Tibial nerve (tissue), 4 donors: Measurements from ENCODE around the gene BRMS1. TPM values are rescaled to one million over a fixed set of nuclear protein-coding genes. Genes with fewer than 3 reads are reported as not detected.

Experiments used
- DNase-seq, 2 donors: peaks; one replicate each; pipeline ENCODE4 v3.0.0-alpha.2; 2019; ENCODE audit warnings: low spot score in 2 of 2
- H3K27ac ChIP-seq, 4 donors: fragments of 200-600 bp; sonication (generic) in 3 of 4; one replicate each; pipeline ENCODE4 v1.5.1; 2017 to 2019; ENCODE audit warnings: mild to moderate bottlenecking in 1 of 4
- H3K27me3 ChIP-seq, 2 donors: fragments of 200-600 bp; sonication (generic) in 1 of 2; one replicate each; pipeline versions ENCODE4 v1.5.1 to v1.6.0; 2017 to 2019
- H3K36me3 ChIP-seq, 3 donors: fragments of 200-600 bp; sonication (generic); one replicate each; pipeline ENCODE4 v1.5.1; 2018 to 2019
- H3K4me1 ChIP-seq, 4 donors: fragments of 200-600 bp; sonication (generic) in 3 of 4; one replicate each; pipeline ENCODE4 v1.5.1; 2017 to 2019
- H3K4me3 ChIP-seq, 4 donors: fragments of 200-600 bp; sonication (generic) in 3 of 4; one replicate each; pipeline ENCODE4 v1.5.1; 2017 to 2019; ENCODE audit warnings: mild to moderate bottlenecking in 1 of 4, moderate library complexity in 1 of 4
- H3K9me3 ChIP-seq, 4 donors: fragments of 200-600 bp; sonication (generic) in 3 of 4; one replicate each; pipeline ENCODE4 v1.5.1; 2017 to 2019
- CTCF ChIP-seq, 5 experiments: fragments of 200-600 bp in 3 of 5; fragments of 450-650 bp in 2 of 5; sonication (generic) in 3 of 5; IDR thresholded peaks; one replicate each; pipeline ENCODE4 v1.5.1; 2016 to 2019; ENCODE audit warnings: antibody characterized with exemption in 5 of 5, mild to moderate bottlenecking in 3 of 5, moderate library complexity in 2 of 5
- EP300 ChIP-seq, 2 donors: sonication (generic); formaldehyde crosslinking; IDR thresholded peaks; one replicate each; pipeline ENCODE4 v1.6.1; 2017; ENCODE audit warnings: antibody characterized with exemption in 2 of 2, mild to moderate bottlenecking in 1 of 2
- POLR2A ChIP-seq, 2 donors: fragments of 450-650 bp; IDR thresholded peaks; one replicate each; pipeline ENCODE4 v1.6.1; 2017; ENCODE audit warnings: antibody characterized with exemption in 2 of 2, mild to moderate bottlenecking in 2 of 2, moderate library complexity in 2 of 2
- WGBS, 2 donors: methylation state at CpG; one replicate each; pipeline ENCODE4 v1.1.5; 2018; 5-methylcytosine and 5-hydroxymethylcytosine counted together
- total RNA-seq, 4 donors: library from RNA; depleted of rRNA; stranded (reverse); fragments of >200 nt; gene quantifications; one replicate each; pipeline ENCODE4 v1.1.0, GENCODE V29; 2016

The BRMS1 gene
- total RNA-seq, 4 donors from 2014 or later: 27.2 to 44.7 (median 34.8) TPM

GRCh38 chr11:66341502-66342126, 3.3 kb downstream of the BRMS1 start:
- Histone ChIP-seq H3K27ac (no peak overlapping the region), H3K4me3 (no peak overlapping the region), H3K4me1 (peaks cover 3 to 41% (median 29%) of the 10 kb centered on the region in 4 donors), H3K36me3 (peaks cover 0 to 63% (median 30%) of the 10 kb centered on the region in 3 donors), H3K9me3 (no peaks in the 10 kb centered on the region), H3K27me3 (no peaks in the 10 kb centered on the region)
- no peak for DNase-seq
- WGBS, 2 donors: 94 to 95% methylated on average over 21 of the region's 21 CpGs
- TF ChIP-seq CTCF (IDR thresholded peaks at IDR 0.05) (no peak), EP300 (IDR thresholded peaks at IDR 0.05) (no peak), POLR2A (IDR thresholded peaks at IDR 0.05) (no peak)

- WGBS, 2 donors: 89 to 93% methylated on average over 22 to 26 of the region's 28 CpGs
- Histone ChIP-seq H3K36me3 (peaks cover 0 to 63% (median 30%) of the 10 kb centered on the region in 3 donors), H3K9me3 (no peaks in the 10 kb centered on the region), H3K4me3 (no peak overlapping the region), H3K27me3 (no peaks in the 10 kb centered on the region), H3K4me1 (peaks cover 0 to 41% (median 28%) of the 10 kb centered on the region in 4 donors), H3K27ac (no peak overlapping the region)
- DNase-seq: no peak
- TF ChIP-seq EP300 (IDR thresholded peaks at IDR 0.05) (no peak), CTCF (IDR thresholded peaks at IDR 0.05) (no peak), POLR2A (IDR thresholded peaks at IDR 0.05) (no peak)
These were observed 4.1 kb downstream of the BRMS1 start for GRCh38 chr11:66340596-66341501.

- WGBS, 2 donors: 76 to 79% methylated on average over 14 of the region's 14 CpGs
- Histone ChIP-seq H3K36me3 (peaks cover 0 to 63% (median 30%) of the 10 kb centered on the region in 3 donors), H3K9me3 (no peaks in the 10 kb centered on the region), H3K4me1 (peaks cover 0 to 43% (median 31%) of the 10 kb centered on the region in 4 donors), H3K4me3 (no peak overlapping the region), H3K27ac (no peak overlapping the region), H3K27me3 (no peaks in the 10 kb centered on the region)
- TF ChIP-seq CTCF (IDR thresholded peaks at IDR 0.05) (no peak), POLR2A (IDR thresholded peaks at IDR 0.05) (no peak), EP300 (IDR thresholded peaks at IDR 0.05) (no peak)
- no peak for DNase-seq
These were observed 5.0 kb downstream of the BRMS1 start for GRCh38 chr11:66339686-66340483.

- DNase-seq: no peak
- Histone ChIP-seq H3K4me1 (peaks cover 0 to 45% (median 31%) of the 10 kb centered on the region in 4 donors), H3K27ac (no peak overlapping the region), H3K27me3 (no peaks in the 10 kb centered on the region), H3K9me3 (no peaks in the 10 kb centered on the region), H3K4me3 (no peak overlapping the region), H3K36me3 (peaks cover 0 to 69% (median 30%) of the 10 kb centered on the region in 3 donors)
- WGBS, 2 donors: 81 to 86% methylated on average over 6 of the region's 6 CpGs
- TF ChIP-seq POLR2A (IDR thresholded peaks at IDR 0.05): no peak
- no peak for TF ChIP-seq CTCF (IDR thresholded peaks at IDR 0.05)
- TF ChIP-seq EP300 (IDR thresholded peaks at IDR 0.05): no peak
These were observed 5.7 kb downstream of the BRMS1 start for GRCh38 chr11:66339162-66339675.
